Stimulated activated CD4-positive, alpha-beta T cell treated with anti-CD3 and anti-CD28 coated beads, TNF-alpha, amount 100 ng/mL, for 48 hours (primary cell): ENCODE data around the gene NKIRAS2.
"Not testable (repeated sequence)": the region's sequence is repeated elsewhere in the genome, so short reads cannot be mapped to it uniquely, and the experiment has no call there.

Experiments
- DNase-seq, 3 donors: peaks; one replicate each; pipeline ENCODE4 v3.0.0-alpha.2; 2020; ENCODE audit warnings: low read depth in 3 of 3

Gene NKIRAS2

DNA sequence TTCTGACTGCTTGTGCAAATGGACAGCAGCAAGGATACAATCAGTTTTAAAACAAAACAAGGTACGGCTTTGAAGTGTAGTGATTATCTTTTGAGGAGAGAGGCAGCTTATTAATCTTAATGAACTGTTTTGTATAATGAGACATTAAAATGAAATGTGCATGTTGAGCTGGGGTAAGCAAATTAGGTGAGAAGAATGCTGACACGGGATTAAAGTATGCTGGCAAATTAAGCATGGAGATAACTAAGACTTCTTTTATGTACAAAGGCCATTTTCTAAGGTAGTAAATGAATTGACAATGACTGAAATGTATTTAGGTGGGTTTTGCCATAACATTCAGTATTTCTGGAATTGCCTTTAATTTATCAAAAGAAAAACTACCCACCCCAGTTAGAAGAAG lies 21.4 kb upstream of the NKIRAS2 start:
- DNase-seq = no peak

- DNase-seq = no peak
Observed at GRCh38 chr17:42000413-42001133, 19.3 kb upstream of the NKIRAS2 start.

DNA sequence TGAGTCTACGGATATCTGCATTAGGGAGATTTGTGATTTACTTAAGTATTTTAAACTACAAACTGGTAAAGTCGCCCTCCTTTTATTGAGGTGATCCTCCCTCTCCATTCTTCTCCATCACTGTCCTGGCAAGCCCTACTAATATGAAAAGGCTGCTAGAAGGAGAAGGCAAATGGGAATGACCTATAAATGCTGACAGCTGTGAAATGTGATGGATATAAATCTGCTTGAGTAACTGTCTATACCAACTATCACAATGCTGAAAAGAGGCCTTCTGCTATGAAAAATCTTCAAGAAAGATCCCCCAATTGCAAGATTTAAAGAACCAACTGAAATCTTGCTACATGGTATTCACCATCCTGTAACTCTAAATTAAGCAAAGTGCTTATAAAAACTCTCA lies 18.2 kb upstream of the NKIRAS2 start:
- no peak for DNase-seq

DNA sequence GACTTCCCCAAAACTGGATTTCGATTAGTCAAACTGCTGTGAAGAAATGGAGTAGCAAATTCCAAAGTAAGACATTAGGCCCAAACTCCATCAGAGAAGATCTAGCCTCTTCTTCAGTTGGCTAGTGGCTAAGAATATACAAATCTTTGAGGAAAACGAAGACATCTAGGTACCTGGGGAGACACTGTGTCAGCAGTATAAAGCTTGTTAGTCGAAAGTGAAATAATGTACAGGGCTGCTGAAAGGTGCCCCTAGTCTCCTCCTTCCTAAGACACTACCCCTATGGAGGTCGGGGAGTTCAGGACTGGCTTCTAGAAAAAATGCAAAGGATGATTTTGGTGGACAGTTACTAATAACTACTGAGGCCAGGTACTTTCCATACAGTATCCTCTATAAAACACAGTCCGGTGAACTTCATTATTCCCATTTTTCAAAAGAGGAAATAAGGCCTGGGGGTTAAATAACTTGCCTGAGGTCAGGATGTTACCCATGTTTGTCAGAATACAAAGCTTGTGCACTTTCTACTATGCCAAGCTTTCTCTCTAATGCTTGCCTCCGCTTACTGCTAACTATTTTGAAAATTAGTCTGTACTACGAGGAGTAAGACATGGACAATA lies 17.6 kb upstream of the NKIRAS2 start:
- no peak for DNase-seq

GRCh38 chr17:42002792-42003301 lies 17.0 kb upstream of the NKIRAS2 start:
- DNase-seq = no peak

GRCh38 chr17:42005166-42005565 lies 14.7 kb upstream of the NKIRAS2 start:
- no peak for DNase-seq

DNA sequence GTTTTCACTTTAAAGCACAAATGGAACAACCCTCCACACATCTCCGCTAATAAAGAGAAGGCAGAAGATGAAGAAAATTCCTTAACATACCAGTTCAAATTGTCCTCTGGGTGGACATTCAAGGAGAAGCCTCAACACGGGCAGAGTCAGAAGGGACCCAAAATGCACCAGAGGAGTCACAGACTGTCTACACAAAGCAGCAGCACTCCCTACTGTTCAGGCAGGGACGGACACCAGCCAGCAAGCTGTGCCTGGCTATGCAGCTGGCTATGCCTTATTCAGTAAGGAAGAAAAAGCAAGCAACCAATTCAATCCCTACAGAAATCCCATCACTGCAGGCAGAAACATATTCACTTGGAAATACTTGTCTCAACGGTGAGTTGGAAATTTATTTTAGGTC lies 10.7 kb upstream of the NKIRAS2 start:
- no peak for DNase-seq

DNA sequence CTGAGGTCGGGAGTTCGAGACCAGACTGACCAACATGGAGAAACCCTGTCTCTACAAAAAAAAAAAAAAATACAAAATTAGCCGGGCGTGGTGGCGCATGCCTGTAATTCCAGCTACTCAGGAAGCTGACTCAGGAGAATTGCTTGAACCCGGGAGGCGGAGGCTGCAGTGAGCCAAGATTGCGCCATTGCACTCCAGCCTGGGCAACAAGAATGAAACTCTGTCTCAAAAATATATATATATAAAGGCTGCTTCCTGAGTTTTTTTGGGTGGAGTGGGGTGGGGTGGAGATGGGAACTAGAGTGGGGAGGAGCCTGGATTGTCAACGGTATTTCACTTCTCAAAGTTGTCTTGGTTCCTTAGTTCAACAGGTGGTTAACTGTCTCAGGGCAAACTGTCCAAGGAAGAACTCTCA lies 9.6 kb upstream of the NKIRAS2 start:
- not testable (repeated sequence) for DNase-seq

GRCh38 chr17:42010898-42011516 lies 8.9 kb upstream of the NKIRAS2 start:
- DNase-seq = no peak

GRCh38 chr17:42012363-42012762 lies 7.5 kb upstream of the NKIRAS2 start:
- not testable (repeated sequence) for DNase-seq

- not testable (repeated sequence) for DNase-seq
Observed at GRCh38 chr17:42013740-42014139, 6.2 kb upstream of the NKIRAS2 start.

GRCh38 chr17:42016411-42016831 lies 3.5 kb upstream of the NKIRAS2 start:
- no peak for DNase-seq

GRCh38 chr17:42016941-42017865 lies 2.7 kb upstream of the NKIRAS2 start, which contains the start of gene DNAJC7:
TSS of gene DNAJC7 (minus strand) at chr17:42017439. CDS start at chr17:42017416, 23 bp downstream.
- peak; percentile 82 to 84 (median 82) for DNase-seq

DNA sequence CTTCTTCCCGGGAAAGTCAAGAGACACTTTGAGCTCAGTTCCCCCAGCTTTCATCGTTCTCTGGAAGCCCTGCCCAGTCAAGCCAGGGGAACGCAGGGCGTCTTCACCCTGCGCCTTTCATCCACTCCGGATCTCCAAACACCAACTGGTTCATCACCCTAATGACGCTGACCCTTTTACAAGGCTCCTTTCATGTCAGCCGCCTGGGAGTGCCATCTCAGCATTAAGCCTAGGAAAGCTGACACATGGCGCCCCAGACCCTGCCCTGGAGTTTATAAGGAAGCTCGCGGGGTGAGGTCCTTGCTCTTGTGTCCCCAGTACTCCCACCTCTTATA lies 2.1 kb upstream of the NKIRAS2 start:
- peak in 1 of 3 donors; percentile 27 for DNase-seq

- DNase-seq = no peak
Observed at GRCh38 chr17:42018339-42018738, 1.6 kb upstream of the NKIRAS2 start.

GRCh38 chr17:42018988-42019387 lies 902 bp upstream of the NKIRAS2 start:
- DNase-seq = no peak

GRCh38 chr17:42020845-42021244 lies 955 bp downstream of the NKIRAS2 start:
- not testable (repeated sequence) for DNase-seq

DNA sequence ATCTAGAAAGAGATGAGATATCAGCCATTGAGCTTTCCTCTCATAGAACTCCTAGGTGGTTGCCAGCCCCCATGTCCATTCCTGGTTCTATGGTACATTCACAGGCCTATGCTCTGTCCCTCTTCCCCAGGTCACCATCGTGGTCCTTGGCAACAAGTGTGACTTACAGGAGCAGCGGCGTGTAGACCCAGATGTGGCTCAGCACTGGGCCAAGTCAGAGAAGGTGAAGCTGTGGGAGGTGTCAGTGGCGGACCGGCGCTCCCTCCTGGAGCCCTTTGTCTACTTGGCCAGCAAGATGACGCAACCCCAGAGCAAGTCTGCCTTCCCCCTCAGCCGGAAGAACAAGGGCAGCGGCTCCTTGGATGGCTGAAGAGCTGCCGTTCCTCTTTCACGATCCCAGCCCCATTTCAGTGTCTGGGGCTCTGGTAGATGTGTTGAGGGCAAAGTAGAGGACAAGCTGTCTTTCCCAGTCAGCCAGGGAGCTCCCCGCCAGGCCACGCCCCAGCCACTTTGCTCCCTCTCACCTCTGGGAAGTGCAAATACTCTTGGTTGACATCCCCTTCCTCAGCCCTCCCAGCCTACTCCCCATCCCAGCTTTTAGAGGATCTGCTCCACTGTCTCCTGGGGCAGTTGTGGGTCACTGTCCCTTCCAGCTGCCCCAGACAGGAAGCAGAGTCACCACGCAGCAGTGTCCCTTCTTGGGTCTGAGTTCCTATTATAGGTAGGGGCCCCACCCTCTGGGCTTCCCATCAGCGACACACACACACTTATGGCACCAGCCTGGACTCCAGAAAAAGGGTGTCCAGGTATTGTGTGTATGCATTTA lies 3.8 kb downstream of the NKIRAS2 start:
- DNase-seq = no peak

GRCh38 chr17:42025191-42025579 lies 5.3 kb downstream of the NKIRAS2 start:
- DNase-seq = no peak

- DNase-seq = no peak
Observed at GRCh38 chr17:42025936-42026335, 6.0 kb downstream of the NKIRAS2 start.
